Tibial artery (tissue), 4 donors: ENCODE data around the gene IQCC.

Experiments used
- DNase-seq, 2 donors: peaks; one replicate each; pipeline ENCODE4 v3.0.0-alpha.2; 2019
- H3K27ac ChIP-seq, 2 donors: fragments of 200-600 bp; sonication (generic) in 1 of 2; 1 replicate in 1 of 2; 2 replicates in 1 of 2; pipeline ENCODE4 v1.5.1; 2018 to 2019; ENCODE audit warnings: mild to moderate bottlenecking in 1 of 2
- H3K27me3 ChIP-seq, 2 donors: fragments of 200-600 bp; sonication (generic) in 1 of 2; one replicate each; pipeline versions ENCODE4 v1.5.1 to v1.6.0; 2016 to 2019
- H3K36me3 ChIP-seq, 3 donors: fragments of 200-600 bp; sonication (generic) in 2 of 3; one replicate each; pipeline ENCODE4 v1.5.1; 2016 to 2019; ENCODE audit warnings: mild to moderate bottlenecking in 2 of 3
- H3K4me1 ChIP-seq, 4 donors: fragments of 200-600 bp; sonication (generic) in 2 of 4; 1 replicate in 3 of 4; 2 replicates in 1 of 4; pipeline ENCODE4 v1.5.1; 2016 to 2019
- H3K4me3 ChIP-seq, 2 donors: fragments of 200-600 bp; sonication (generic) in 1 of 2; 1 replicate in 1 of 2; 2 replicates in 1 of 2; pipeline ENCODE4 v1.5.1; 2018 to 2019; ENCODE audit warnings: mild to moderate bottlenecking in 2 of 2
- H3K9me3 ChIP-seq, 3 donors: fragments of 200-600 bp; sonication (generic) in 1 of 3; one replicate each; pipeline ENCODE4 v1.5.1; 2016 to 2019
- intact Hi-C: fragments of 100-400 bp; cut with DNase I; formaldehyde crosslinking; loops from one replicate; pipeline ENCODE4 v1.15.0; 2023; ENCODE audit warnings: low total_unique reads
- TF ChIP-seq, protein P1 (sequence below), 2 experiments: fragments of 200-600 bp in 1 of 2; fragments of 450-650 bp in 1 of 2; IDR thresholded peaks; one replicate each; pipeline ENCODE4 v1.5.1; 2017 to 2019; ENCODE audit warnings: antibody characterized with exemption in 2 of 2, mild to moderate bottlenecking in 1 of 2, moderate library complexity in 1 of 2

IQCC gene

DNA sequence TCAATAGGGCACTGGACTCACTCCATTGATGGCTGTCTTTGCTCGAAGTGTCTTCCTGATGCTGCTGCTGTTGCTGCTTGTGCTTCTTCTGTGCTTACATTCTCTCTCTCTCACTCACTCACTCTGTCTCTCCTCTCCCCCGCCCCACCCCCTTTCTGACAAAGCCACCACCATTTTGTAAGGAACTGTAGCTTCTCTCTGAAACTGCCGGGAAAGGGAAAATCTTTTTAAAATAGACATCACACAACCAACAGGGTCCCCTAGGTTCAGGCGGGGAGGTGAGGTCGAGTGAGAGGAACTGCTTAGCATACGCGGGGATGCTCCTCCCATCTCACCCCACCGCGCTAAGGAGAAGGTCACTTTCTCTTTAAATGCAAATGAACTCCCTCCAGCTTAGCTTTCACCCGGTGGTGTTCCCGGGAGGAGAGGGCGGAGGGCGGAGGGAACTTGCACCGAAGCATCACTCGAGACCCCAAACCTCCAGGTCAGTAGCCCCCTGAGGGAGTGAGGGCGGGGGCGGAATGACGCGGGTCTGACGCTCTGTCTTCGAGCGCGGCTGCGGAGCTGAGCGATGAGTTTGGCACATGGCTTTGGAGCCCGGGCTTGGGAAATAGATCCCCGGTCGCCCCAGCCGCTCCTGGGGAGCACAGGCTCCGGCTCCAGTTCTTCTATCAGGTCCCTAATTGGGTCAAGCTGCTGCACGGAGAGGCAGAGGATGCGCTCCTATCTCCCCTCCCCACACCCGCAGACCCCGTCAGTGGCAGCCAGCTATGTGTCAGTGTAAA lies 5.1 kb upstream of the IQCC start, which contains the start of gene CCDC28B:
Gene CCDC28B, plus strand, starts transcription at position 370 of the 785 bp plus-strand sequence. CDS start 1,341 bp downstream, outside the sequence.
- Histone ChIP-seq H3K4me3 (peak within 1 kb of the TSS; percentile 58 to 70), H3K36me3 (peaks cover 12 to 32% (median 15%) of the 10 kb centered on the region in 3 donors), H3K9me3 (no peaks in the 10 kb centered on the region), H3K27me3 (no peaks in the 10 kb centered on the region), H3K4me1 (peaks cover 3 to 37% (median 28%) of the 10 kb centered on the region in 4 donors), H3K27ac (peak within 1 kb of the TSS; percentile 71 to 73)
- intact Hi-C loops: loop anchor here (5.0 kb wide), 1 partner anchor 152 kb away; no protein-coding TSS in a partner anchor
- peak; percentile 62 to 87 for DNase-seq
- TF ChIP-seq, protein P1, sequence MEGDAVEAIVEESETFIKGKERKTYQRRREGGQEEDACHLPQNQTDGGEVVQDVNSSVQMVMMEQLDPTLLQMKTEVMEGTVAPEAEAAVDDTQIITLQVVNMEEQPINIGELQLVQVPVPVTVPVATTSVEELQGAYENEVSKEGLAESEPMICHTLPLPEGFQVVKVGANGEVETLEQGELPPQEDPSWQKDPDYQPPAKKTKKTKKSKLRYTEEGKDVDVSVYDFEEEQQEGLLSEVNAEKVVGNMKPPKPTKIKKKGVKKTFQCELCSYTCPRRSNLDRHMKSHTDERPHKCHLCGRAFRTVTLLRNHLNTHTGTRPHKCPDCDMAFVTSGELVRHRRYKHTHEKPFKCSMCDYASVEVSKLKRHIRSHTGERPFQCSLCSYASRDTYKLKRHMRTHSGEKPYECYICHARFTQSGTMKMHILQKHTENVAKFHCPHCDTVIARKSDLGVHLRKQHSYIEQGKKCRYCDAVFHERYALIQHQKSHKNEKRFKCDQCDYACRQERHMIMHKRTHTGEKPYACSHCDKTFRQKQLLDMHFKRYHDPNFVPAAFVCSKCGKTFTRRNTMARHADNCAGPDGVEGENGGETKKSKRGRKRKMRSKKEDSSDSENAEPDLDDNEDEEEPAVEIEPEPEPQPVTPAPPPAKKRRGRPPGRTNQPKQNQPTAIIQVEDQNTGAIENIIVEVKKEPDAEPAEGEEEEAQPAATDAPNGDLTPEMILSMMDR (IDR thresholded peaks at IDR 0.05): no peak

DNA sequence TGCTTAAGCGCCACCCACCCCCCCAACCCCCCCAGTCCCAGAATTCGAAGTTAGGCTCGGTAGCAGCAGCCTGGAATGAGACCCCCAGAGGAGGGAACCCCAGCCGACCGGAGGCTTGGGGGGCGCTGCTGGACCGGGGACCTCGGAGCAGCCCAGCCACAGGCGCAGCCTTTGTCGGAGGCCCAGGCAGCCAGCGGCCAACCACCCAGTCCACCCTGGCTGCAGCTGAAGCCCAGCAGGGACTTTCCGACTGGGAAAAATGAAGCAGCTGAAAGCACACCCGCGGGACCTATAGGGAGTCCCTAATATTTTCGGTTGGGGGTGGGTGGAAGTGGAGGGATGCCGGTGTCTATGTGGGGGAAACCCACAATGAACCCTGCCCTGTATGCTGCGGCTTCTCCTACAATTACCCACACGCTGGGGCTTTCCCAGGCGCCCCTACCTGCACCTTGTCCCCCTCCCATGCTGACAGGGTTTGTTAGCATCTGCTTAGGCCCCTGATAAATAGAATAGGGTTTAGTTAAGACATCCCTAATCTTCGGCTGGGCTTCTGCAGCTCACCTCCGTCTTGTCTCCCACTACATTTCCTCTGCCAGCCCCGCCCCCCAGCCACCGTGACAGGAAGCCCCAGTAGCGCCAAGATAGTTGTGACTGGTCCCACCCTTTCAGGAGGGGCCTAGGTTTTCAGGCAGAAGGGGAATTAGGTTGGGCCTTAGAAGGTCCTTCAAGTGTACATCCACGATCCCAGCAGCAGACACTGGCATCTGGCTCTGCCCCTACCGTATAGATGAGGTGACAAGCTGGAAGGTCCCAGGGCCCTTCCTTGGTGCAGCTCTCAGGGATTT lies 4.2 kb upstream of the IQCC start:
- DNase-seq: peak; percentile 78 to 84
- intact Hi-C loops: loop anchor here (5.0 kb wide), 1 partner anchor 151 kb away; no protein-coding TSS in a partner anchor
- peaks cover 3 to 42% (median 34%) of the 10 kb centered on the region in 4 donors for H3K4me1 ChIP-seq

DNA sequence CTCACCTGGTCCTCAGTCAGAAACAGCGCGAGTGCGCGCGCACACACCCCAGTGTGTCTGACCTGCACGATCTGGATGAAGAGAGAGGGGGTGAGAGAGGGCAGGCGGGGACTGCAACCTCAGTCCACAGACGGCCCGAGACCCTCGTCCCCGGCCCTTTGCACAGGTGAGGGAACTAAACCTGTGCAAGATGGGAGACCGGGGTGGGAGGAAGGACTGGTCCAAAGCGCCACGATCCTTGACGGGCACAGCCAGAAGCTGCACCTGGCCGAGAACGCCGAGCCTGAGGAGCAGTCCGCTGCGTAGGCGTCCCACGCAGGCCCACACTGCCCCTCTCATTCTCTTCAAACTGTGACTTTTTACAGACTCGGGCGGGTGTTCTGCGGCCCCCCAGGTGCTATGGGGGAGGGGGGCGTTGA lies 519 bp upstream of the IQCC start:
- Histone ChIP-seq H3K27ac (peak overlapping the region; percentile 53 to 60), H3K27me3 (no peaks in the 10 kb centered on the region), H3K9me3 (no peaks in the 10 kb centered on the region), H3K4me3 (peak overlapping the region; percentile 52 to 71), H3K36me3 (no peaks in the 10 kb centered on the region), H3K4me1 (peaks cover 0 to 35% (median 25%) of the 10 kb centered on the region in 4 donors)
- no peak for DNase-seq
- intact Hi-C loops: loop anchor here (5.0 kb wide), 2 partner anchors 37 to 147 kb away; no protein-coding TSS in a partner anchor
- TF ChIP-seq, protein P1 (IDR thresholded peaks at IDR 0.05): no peak

More for the DNA sequence above, 4.2 kb upstream of the IQCC start:
- Histone ChIP-seq H3K4me3 (peak overlapping the region; percentile 58 to 70), H3K9me3 (no peaks in the 10 kb centered on the region), H3K27me3 (no peaks in the 10 kb centered on the region), H3K36me3 (peaks cover 4 to 24% (median 9%) of the 10 kb centered on the region in 3 donors), H3K27ac (peak overlapping the region; percentile 71 to 73)
- TF ChIP-seq, protein P1 (IDR thresholded peaks at IDR 0.05): no peak

DNA sequence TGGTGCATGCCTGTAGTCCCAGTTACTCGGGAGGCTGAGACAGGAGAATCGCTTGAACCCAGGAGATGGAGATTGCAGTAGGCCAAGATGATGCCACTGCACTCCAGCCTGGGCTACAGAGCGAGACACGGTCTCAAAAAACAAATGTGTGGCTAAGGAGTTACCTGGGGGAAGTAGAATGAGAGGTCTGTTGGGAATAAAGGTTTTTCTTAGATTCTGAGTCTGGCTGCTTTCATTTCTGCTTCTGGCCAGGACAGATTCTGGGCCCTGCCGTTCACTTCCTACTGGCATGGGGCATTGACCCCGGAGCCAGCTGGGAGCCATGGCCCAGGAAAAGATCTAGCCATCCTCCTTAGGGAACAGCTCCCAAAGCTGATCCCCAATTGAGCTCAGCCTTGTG lies 3.0 kb downstream of the IQCC start:
- intact Hi-C loops: loop anchor here (5.0 kb wide), 1 partner anchor 34 kb away; no protein-coding TSS in a partner anchor
- no peaks in the 10 kb centered on the region for H3K9me3 ChIP-seq
- H3K27me3 ChIP-seq: no peaks in the 10 kb centered on the region
- no peak overlapping the region for H3K27ac ChIP-seq
- no peak overlapping the region for H3K4me3 ChIP-seq
- TF ChIP-seq, protein P1 (IDR thresholded peaks at IDR 0.05): no peak
- no peak for DNase-seq
- peaks cover 0 to 7% (median 0%) of the 10 kb centered on the region in 3 donors for H3K36me3 ChIP-seq
- H3K4me1 ChIP-seq: peaks cover 0 to 16% (median 13%) of the 10 kb centered on the region in 4 donors

DNA sequence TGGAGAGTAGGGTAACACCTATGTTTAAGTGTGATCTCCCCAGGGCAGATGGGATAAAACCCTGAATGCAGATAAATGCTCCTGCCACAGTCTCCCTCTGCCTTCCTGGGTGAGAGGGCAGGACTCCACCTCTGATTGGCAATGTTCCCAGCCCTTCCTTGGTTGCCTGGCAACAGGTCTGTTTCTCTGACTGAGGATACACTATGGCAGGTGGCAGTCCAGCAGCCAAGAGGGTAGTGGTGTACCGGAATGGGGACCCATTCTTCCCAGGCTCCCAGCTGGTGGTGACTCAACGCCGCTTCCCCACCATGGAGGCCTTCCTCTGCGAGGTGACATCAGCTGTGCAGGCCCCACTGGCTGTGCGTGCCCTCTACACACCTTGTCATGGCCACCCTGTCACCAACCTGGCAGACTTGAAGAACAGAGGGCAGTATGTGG lies 3.4 kb downstream of the IQCC start, which contains the start of gene DCDC2B:
Gene DCDC2B, plus strand, starts transcription at position 199 of the 438 bp plus-strand sequence. Its CDS starts 5 bp downstream, at position 204.
- H3K4me1 ChIP-seq: peaks cover 0 to 16% (median 13%) of the 10 kb centered on the region in 4 donors
- no peaks in the 10 kb centered on the region for H3K9me3 ChIP-seq

More for the DNA sequence above, 3.4 kb downstream of the IQCC start, which contains the start of gene DCDC2B:
- H3K4me3 ChIP-seq: no peak within 1 kb of the TSS
- TF ChIP-seq, protein P1 (IDR thresholded peaks at IDR 0.05): no peak
- no peak within 1 kb of the TSS for H3K27ac ChIP-seq
- no peak for DNase-seq
- H3K27me3 ChIP-seq: no peaks in the 10 kb centered on the region
- intact Hi-C loops: loop anchor here (5.0 kb wide), 1 partner anchor 33 kb away; no protein-coding TSS in a partner anchor
- H3K36me3 ChIP-seq: peaks cover 0 to 11% (median under 1%) of the 10 kb centered on the region in 3 donors
